Measurements from ENCODE around the gene VPS37B. TPM values are rescaled to one million over a fixed set of nuclear protein-coding genes. Genes with fewer than 3 reads are reported as not detected.
"Not testable (repeated sequence)": the region's sequence is repeated elsewhere in the genome, so short reads cannot be mapped to it uniquely, and the experiment has no call there.

Gene VPS37B
- total RNA-seq, 1 donor from 2014 or later: 15.7 TPM

DNA sequence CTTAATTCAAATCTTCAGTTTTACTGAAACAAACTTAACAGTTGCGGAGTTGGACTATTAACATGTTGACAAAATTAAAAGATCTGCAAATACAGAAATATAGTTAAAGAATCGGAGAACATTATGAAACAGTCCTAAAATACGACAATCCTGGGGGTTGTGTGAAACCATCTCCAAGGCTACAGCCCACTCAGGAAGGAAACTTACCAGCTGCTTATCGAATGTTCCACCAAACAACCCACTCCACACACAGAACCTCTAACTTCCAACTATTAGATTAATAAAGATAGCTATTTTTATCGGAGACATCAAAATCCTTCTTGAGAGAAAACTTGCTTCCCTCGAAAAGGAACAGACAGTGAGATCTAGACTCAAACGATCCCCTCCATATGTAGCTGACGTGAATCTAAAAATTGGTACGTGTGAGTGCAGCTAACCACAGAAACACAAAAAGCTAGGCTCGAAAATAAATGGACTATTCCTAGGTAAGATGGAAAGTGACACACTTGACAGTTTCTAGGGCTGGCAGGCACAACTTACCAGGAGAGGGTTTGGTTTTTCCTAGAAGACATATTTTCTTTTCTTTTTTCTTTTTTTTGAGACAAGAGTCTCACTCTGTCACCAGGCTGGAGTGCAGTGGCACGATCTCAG lies 12.9 kb downstream of the VPS37B start:
- no peak for DNase-seq (ENCODE audit: low read depth, low spot score)

DNA sequence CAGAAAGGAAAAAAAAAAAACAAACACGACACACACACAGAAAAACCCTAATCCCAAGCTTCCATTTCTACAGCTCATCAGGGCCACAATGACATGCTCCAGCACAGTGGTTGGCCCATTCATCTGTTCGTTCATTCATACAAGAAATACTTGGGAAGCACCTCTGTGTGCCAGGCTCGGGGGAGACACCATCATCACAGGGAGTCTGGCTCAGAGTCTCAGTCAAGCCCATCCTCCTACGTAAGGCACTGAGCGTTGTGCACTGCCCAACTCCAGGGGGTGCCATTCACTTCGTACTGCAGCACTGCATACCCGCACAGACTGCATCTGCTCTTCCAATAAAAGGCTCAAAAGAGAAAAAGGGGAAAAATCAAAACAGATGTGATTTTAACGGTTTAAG lies 15.3 kb downstream of the VPS37B start:
- DNase-seq (ENCODE audit: low read depth, low spot score): no peak

DNA sequence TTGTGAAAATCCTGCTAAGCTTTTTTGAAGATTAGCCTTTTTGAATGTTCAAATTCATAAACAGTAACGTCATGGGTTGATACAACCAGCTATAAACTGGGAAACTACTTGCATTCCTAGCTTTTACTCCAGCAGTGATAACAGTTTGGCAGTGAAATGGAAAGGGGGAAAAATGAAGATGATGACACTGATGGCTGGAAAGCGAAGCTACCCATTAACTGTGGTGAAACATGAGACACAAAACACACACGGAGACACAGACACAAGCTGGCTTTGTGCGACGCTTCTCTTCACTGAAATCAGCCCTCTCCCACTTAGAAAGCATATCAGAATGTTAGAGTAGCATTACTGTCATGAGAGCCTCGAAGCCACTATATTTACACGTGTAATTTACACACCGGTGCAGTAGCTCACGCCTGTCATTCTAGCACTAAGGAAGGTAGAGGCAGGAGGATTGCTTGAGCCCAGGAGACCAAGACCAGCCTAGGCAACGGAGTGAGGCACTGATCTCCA lies 15.7 kb downstream of the VPS37B start:
- no peak for DNase-seq (ENCODE audit: low read depth, low spot score)

DNA sequence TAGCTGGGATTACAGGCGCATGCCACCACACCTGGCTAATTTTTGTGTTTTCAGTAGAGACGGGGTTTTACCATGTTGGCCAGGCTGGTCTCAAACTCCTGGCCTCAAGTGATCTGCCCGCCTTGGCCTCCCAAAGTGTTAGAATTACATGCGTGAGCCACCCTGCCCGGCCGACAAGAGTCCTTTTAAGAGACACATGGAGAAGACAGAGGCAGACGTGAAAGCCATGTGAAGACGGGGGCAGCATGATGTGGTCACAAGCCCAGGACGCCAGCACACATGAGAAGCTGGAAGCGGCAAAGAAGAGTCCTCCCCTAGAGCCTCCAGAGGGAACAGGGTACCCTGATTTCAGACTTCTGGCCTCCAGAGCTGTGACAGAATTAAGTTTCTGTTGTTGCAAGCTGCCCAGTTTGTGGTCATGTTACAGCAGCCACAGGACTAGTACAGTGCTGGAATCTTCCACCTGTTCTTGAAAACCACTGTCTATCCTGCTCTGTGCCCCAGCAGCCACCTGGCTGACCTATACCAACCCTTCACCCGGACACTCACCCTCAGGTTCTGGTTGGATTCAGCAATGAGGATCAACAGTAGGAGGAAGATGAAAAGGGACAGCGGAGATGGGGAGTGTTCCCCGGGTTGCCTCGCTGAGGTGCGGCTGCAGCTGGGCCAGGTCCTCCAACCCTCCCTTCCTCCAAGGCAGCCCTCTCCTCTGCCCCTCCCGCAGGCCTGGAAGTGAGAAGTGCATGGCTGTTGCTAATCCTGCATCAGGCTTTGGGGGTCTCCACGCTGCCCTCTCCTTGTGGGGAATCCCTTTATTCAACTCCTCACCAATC lies 16.9 kb downstream of the VPS37B start:
- no peak for DNase-seq (ENCODE audit: low read depth, low spot score)

DNA sequence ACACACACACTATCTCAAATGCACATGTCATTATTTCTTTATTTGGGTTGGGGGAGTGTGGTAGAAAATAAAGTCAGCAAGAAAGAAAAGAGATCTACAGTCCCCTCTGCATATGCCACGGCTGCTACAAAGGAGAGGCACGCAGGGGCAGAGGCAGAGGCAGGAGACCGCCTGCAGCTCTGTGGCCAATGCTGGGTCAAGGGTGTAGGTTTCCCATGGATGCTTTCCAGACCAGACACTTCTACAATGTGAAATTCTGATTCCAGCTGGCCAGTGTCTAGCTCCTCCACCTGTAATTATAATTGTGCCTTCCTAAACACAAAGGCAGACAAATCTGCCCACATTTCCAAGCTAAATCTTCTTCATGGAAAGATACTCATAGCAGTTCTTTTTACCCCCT lies 19.2 kb downstream of the VPS37B start:
- DNase-seq (ENCODE audit: low read depth, low spot score): no peak

DNA sequence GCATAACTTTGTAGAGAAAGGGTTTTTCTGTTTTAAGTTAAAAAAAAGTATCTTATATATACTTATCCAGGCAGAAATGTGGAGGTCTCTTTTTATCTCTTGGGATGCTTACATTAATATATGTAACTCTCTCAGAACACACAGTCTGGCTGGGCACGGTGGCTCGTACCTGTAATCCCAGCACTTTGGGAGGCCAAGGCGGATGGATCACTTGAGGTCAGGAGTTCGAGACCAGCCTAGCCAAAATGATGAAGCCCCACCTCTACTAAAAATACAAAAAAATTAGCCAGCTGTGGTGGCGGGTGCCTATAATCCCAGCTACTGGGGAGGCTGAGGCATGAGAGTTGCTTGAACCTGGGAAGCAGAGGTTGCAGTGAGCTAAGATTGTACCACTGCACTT lies 19.6 kb downstream of the VPS37B start:
- DNase-seq (ENCODE audit: low read depth, low spot score): not testable (repeated sequence)

DNA sequence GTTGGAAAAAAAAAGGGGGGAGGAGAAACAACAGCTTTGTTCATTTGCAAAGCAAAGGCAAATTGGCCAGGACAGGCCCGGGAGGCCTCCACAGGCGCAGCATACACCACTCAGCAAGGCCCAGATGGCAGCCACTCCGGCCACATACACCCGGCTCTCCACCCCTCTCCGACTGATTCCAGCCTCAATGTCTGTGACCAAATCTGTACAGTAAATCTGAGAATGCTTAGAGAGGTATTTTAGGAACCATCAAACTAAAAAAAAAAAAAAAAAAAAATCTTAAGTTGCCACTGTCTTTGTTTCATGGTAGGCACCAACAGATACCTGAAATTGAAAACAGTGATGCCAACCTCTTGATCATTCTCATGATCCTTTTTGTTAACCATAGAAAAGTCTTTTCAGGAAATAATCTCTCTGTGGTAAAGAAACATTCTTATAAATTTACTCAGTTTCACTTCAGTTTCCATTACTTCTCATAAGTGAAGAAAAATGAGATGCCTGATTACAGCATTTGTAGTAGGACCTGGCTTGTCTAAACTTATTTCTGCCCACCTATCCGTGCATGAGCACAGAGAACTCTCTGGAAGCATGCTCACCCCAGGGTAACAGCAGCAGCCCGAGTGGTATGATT lies 20.2 kb downstream of the VPS37B start:
- no peak for DNase-seq (ENCODE audit: low read depth, low spot score)

DNA sequence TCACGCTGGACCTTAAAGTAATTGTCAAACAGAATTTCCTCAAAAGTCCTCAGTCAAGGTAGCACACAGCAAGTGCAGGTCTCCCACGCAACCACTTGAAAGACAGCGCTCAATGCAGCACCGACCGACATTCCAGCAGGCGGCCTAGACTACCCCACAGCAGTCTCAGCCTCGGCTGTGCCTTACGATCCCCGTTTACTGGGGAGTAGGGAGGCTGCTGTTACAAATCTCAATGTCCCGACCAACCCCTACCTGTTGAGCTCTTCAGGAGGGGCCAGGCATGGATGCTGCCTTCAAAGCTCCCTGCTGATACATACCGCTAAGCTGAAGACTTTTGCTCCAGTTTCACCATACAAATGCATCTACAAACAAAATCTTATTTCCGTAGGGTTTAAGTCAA lies 21.8 kb downstream of the VPS37B start:
- DNase-seq (ENCODE audit: low read depth, low spot score): no peak

DNA sequence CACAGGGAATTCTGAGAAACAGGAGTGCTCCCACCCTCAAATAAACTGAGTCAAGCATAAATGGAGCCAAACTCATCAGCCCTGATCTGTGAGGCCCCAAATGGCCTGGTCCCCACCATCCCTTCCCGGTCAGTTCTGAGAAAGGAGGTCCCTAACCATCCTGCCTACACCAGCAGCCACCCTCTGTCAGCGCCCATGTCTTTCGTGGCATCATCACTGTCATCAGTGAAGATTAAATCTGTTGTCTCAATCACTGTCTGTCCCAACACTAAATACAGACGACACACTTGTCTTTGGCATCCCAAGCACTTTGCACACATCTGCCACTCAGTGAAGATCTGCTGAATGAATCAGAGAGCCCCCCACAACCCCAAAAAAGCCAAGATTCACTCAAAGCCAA lies 22.4 kb downstream of the VPS37B start:
- DNase-seq (ENCODE audit: low read depth, low spot score): no peak

DNA sequence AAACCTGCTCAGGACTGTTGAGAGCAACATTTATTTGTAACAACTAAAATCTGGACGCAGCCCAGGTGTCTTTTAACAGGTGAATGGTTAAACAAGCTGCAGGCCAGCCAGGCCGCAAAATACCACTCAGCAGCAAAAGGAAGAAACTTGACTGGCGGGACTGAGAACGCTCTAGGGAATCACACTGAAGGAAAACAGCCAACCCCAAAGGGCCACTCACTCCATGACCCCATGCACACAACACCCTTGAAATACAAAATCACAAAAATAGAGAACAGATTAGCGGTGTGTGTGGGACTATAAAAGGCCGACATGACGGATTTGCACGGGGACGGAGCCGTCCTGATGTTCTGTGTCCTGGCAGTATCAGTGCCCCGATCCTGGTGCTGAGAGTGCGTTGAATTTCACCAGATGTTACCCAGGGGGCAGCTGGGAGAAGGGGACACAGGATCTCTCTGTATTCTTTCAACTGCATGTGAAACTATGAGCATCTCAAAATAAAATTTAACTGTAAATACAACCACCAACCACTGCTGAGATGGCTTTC lies 23.0 kb downstream of the VPS37B start:
- DNase-seq (ENCODE audit: low read depth, low spot score): no peak

DNA sequence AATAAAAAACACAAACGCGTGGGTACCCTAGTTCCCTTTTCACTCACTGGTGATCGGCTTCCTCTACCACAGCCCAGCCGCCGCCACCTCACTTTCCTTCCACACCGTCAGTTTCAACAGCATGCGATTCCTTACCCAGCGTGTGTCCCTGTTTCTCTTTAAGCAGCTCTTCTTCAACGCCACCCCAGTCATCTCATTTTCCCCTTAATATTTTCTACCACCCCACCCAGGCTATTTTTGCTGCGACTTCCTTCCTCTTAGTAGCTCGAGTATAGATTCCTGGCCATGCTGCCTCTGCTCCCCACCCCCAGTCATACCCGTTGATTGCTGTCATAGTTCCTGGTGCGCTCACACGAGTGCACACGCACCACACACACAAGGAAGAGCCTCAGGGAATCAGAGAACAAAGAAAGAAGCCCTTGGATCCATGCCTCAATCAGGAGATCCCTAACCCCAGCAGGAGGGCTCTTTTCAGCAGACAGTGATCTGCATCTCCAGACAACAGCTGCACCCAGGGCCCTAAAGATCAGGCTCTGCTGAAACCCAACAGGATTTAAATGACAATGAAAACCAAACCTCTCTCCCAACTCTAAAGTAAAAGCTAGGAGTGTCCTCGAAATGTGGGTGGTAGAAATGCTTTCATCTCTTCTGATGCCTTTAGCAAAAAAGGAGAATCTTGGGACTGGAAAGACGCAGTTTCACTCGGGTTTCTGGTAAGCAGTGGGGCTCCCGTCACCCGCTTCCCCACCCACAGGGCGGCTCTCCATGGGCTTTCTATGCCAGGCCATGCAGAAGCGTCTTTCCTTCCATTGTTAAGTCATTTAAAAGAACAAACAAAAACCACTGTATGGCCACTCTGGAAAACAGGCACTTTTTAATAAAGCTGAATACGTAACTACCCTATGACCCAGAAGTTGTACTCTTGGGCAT lies 23.8 kb downstream of the VPS37B start:
- no peak for DNase-seq (ENCODE audit: low read depth, low spot score)

DNA sequence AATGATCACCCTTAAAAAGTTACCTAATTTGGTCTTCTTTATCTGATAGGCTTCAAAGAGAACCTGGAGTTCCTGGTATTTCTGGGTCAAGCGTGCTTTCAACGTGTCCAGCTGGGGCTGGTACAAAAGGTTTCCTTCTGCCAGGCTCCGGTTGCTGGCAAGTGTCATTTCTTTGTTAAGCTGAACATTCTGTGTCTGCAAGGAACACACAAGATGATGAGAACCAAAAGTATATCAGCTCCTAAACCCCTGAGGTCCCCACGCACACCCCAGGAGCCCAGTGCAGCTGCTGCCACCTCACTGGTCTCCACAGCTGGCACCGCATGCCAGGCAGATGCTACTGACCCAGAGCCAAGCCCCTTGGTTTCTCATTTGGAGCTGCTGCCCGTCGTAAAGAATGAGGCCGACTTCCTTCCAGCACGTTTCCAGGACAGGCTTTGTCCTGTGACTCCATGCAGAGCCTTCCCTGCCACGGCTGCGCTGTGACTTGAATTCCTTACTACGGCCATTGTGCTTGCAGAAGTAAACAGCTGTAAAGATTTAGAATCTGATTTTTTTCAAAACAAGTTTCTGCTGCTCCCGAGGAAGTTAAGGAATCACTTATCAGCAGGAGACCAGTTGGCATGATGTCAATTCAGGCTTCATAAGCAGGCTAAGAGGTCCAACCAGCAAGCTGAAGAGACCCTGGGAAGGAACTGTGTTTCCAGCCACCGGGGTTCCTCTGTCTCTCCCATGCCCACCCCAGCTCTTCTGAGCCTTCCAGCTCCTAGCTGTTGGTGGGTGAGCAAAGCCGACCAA lies 24.9 kb downstream of the VPS37B start:
- no peak for DNase-seq (ENCODE audit: low read depth, low spot score)

DNA sequence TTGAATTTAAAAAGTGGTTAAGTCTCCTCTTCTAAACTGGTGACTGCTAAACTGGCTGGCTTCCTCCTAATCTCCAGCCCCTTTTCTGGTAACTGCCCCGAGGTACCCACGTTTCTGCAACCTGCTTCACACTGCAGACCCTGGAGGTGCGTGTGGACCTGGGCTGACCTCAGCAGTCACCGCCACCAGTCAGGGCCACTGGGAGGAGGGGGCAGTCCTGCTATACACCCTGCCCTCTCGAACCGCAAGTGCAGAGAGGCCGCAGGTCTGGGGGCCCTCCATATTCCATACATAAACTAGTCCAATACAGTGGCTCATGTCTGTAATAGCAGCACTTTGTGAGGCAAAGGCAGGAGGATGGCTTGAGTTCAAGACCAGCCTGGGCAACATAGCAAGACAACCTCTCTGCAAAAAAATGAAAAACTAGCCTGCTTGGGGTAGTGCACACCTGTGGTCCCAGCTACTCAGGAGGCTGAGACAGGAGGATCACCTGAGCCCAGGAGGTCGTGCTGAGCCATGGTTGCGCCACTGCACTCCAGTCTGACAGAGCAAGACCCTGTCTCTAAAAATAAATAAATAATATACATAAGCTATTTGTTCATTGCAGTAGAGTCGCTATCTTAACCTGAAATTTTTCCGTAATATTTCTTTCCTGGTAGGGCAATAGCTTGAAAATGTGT lies 25.6 kb downstream of the VPS37B start:
- DNase-seq (ENCODE audit: low read depth, low spot score): no peak

DNA sequence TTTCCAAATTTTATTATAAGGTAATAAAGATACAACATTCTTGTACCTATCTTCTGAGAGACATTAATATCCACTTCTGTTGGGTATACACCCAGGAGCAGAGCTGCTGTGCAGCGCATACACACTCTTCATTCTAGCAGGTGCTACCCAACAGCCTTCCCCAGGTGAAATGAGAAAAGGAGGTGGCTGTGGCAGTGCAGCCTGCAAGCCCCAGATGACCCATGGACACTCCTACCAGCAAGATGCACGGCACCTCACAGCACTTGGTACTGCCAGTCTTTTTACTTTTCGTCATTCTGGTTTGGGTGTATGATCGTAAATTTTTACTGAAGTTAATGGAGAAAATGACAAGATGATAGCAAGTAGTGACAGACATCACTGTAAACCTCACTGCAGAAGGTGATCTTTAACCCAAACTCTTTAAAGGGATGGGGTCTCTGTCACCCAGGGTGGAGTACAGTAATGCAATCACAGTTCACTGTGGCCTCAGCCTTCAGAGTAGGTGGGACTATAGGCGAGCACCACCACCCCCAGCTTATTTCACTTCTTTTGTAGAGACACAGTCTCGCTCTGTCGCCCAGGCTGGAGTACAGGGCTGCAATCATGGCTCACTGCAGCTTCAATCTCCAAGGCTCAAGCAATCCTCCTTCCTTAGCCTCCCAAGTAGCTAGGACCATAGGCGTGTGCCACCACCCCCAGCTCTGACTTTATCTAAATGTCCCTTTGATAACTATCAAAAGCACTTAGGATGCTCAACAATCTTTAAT lies 26.5 kb downstream of the VPS37B start:
- no peak for DNase-seq (ENCODE audit: low read depth, low spot score)

DNA sequence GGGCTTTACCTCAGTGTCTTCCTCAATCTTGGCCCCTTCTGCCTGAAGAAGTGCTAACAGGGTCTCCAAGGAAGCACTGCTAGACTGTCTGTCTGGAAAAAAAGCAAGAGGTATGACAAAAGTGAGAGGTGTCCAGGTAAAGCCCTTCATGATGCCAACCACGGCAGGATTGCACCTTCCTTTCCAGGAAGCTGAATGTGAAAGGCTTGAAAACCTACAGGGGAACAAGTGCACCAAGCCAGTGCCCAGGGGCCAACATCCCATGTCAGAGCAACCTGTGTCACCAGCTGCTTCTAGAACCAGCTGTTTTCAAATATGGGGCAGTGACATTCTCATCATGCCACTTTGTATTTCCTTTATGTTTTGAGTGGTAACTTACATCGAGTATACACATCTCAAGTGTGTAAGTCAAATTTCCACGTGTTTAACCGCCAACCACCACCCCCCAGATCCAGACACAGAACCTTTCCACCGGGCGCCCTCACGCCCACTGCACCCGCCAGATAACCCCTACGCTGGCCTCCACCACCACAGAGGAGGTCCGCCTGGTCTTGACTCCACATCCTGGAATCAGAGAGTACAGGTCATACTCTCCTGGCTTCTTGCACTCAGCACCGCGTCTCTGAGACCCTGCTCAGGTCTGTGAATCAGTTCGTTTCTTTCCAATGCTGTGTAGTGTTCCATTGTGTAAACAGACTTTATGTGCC lies 27.3 kb downstream of the VPS37B start:
- DNase-seq (ENCODE audit: low read depth, low spot score): no peak

DNA sequence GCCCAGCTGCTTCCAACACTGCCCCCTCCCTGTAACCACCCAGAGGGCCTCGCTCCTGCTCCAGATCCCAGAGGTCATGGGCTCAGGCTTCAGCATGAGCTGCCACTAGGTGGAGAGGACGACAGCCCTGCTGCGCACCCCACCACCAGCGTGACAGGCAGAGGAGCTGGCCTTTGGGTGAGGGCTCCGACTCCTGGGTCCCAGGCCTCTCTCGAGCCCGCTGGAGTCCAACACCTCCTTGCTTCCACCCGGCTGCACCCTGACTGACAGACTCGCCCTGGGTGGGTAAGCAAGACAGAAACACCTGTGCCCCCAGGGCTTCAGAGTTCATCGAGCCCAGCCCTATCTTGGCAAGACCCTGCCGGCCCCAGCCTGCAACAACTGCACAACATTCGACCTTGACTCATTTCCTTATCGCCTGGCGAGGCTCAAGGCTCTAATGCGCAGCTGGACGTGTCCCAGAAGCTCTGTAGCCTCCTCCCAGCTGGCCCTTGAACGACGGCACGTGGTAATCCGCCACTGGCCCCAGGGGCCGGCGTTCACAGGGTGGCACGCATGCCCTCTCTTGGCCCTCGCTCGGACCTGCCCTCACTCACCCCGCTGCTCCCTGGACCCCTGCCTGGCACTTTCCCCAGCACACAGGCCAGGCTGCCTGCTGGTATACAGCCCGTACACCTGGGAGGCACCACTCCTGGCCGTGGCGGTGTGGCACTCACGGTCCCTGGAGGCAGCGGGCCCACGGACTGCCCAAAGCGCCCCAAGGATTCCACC lies 28.0 kb downstream of the VPS37B start:
- peak; percentile 71 for DNase-seq (ENCODE audit: low read depth, low spot score)

DNA sequence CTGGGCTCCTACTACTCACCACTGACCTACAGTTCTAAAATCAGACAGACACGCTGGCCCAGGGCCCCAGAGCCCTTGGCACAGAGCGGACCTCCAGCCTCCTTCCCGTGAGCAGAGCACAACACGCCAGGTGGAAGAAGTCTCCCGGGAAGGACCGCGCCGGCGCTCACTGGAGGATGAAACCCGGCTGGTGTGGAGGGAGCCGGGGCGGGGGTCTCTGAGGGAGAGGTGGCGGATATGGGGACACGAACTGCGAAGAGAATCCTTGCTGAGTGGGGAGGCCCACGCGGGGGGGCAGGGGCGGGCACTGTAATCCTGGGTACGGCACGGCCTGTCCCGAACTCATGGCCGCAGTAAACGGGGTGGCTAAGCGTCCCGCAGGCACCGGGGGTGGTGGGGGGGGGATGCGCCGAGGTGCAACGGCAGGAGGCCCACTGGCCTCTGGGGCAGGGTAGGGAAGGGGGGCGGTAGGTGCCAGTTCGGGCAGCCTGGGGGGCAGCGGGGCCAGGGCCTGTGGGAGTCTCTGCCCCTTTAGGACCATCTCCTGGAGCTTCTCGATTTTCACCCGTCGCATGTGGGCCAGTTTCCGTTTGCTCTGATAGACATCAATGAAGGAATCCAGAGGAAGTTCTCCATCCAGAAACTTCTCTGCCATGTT lies 28.8 kb downstream of the VPS37B start:
- DNase-seq (ENCODE audit: low read depth, low spot score): no peak

Data from pulmonary artery endothelial cell (primary cell).